Glutamatergic neuron (in vitro differentiated cells): ENCODE data around the gene MACROD1. TPM values are rescaled to one million over a fixed set of nuclear protein-coding genes. Genes with fewer than 3 reads are reported as not detected.
A peak's percentile ranks its signal among the peaks of the same experiment; 100 is the strongest.

Experiments
- DNase-seq: peaks from one replicate; pipeline ENCODE4 v3.0.0; 2022
- H3K27ac Mint-ChIP-seq: one replicate; pipeline ENCODE4 v1.8.0; 2020; ENCODE audit warnings: mild to moderate bottlenecking, mixed read lengths, inconsistent platforms; ENCODE audit not compliant: unreplicated experiment
- H3K27me3 Mint-ChIP-seq: one replicate; pipeline ENCODE4 v1.8.0; 2020; ENCODE audit warnings: mild to moderate bottlenecking, moderate library complexity, mixed read lengths, inconsistent platforms; ENCODE audit not compliant: unreplicated experiment
- H3K36me3 Mint-ChIP-seq: one replicate; pipeline ENCODE4 v1.8.0; 2020; ENCODE audit warnings: mild to moderate bottlenecking, mixed read lengths, inconsistent platforms; ENCODE audit not compliant: unreplicated experiment
- H3K4me1 Mint-ChIP-seq: one replicate; pipeline ENCODE4 v1.8.0; 2020; ENCODE audit warnings: mild to moderate bottlenecking, low read depth, mixed read lengths, inconsistent platforms; ENCODE audit not compliant: unreplicated experiment
- H3K4me3 Mint-ChIP-seq: one replicate; pipeline ENCODE4 v1.8.0; 2020; ENCODE audit warnings: mild to moderate bottlenecking, mixed read lengths, inconsistent platforms; ENCODE audit not compliant: unreplicated experiment
- H3K9me3 Mint-ChIP-seq: one replicate; pipeline ENCODE4 v1.8.0; 2020; ENCODE audit warnings: mild to moderate bottlenecking, moderate library complexity, mixed read lengths, inconsistent platforms; ENCODE audit not compliant: unreplicated experiment
- CTCF ChIP-seq: fragments of 200-600 bp; sonication (generic); IDR thresholded peaks from one replicate; pipeline ENCODE4 v1.5.0; 2021; ENCODE audit not compliant: partially characterized antibody, unreplicated experiment
- total RNA-seq: library from RNA; stranded (reverse); fragmentation: NEBNext Ultra II Directional; extraction: Animal tissue kit (Norgen Biotek cat#: 25700); gene quantifications from one replicate; pipeline ENCODE4 v1.2.1, GENCODE V29; 2021; ENCODE audit not compliant: unreplicated experiment

MACROD1 gene
- total RNA-seq, 1 donor from 2014 or later: 12.7 TPM

GRCh38 chr11:64062185-64063039 lies 103.5 kb downstream of the MACROD1 start:
- no peak for DNase-seq
- Mint-ChIP-seq H3K36me3 (no peaks in the 10 kb centered on the region), H3K4me1 (peaks cover 22% of the 10 kb centered on the region), H3K27ac (peak overlapping the region; percentile 66), H3K27me3 (peaks cover 3% of the 10 kb centered on the region), H3K4me3 (peak overlapping the region; percentile 25), H3K9me3 (peaks cover 12% of the 10 kb centered on the region)
- TF ChIP-seq CTCF: no peak

GRCh38 chr11:64060861-64061444 lies 105.0 kb downstream of the MACROD1 start:
- peaks cover 21% of the 10 kb centered on the region for H3K4me1 Mint-ChIP-seq
- H3K27ac Mint-ChIP-seq: peak overlapping the region; percentile 89
- TF ChIP-seq CTCF: no peak
- H3K9me3 Mint-ChIP-seq: peaks cover 10% of the 10 kb centered on the region
- no peaks in the 10 kb centered on the region for H3K36me3 Mint-ChIP-seq
- peaks cover 3% of the 10 kb centered on the region for H3K27me3 Mint-ChIP-seq
- peak; percentile 87 for DNase-seq
- peak overlapping the region; percentile 88 for H3K4me3 Mint-ChIP-seq

GRCh38 chr11:64060263-64060860 lies 105.6 kb downstream of the MACROD1 start:
- DNase-seq: no peak
- no peak for TF ChIP-seq CTCF
- Mint-ChIP-seq H3K27ac (no peak overlapping the region), H3K4me1 (peaks cover 26% of the 10 kb centered on the region), H3K4me3 (peak overlapping the region; percentile 61), H3K9me3 (peaks cover 10% of the 10 kb centered on the region), H3K36me3 (no peaks in the 10 kb centered on the region), H3K27me3 (peaks cover 2% of the 10 kb centered on the region)

GRCh38 chr11:64059339-64060140 lies 106.4 kb downstream of the MACROD1 start:
- Mint-ChIP-seq H3K36me3 (no peaks in the 10 kb centered on the region), H3K4me1 (peaks cover 29% of the 10 kb centered on the region), H3K27me3 (no peaks in the 10 kb centered on the region), H3K4me3 (no peak overlapping the region), H3K27ac (no peak overlapping the region), H3K9me3 (peaks cover 10% of the 10 kb centered on the region)
- TF ChIP-seq CTCF: no peak
- no peak for DNase-seq
